AG08396 (cell line): Measurements from ENCODE around the gene PIGN.

Experiments
- DNase-seq: peaks from one replicate; pipeline ENCODE4 v3.0.0; 2012; ENCODE audit warnings: low spot score, mixed read lengths

Gene PIGN

GRCh38 chr18:62186774-62187542 is at the start of gene PIGN, which contains the start of gene RELCH:
TSS of gene PIGN (minus strand) at chr18:62187056. CDS start at chr18:62161353, 25,703 bp downstream.
TSS of gene RELCH (plus strand) at chr18:62187255. CDS start at chr18:62187506, 251 bp downstream.
- peak; percentile 97 for DNase-seq

- DNase-seq: no peak
Observed at GRCh38 chr18:62236252-62236651, 49.4 kb upstream of the PIGN start.

GRCh38 chr18:62226047-62226446 is 39.2 kb upstream of the PIGN start:
- DNase-seq: no peak

- DNase-seq: no peak
Observed at GRCh38 chr18:62224229-62224628, 37.4 kb upstream of the PIGN start.

- no peak for DNase-seq
Observed at GRCh38 chr18:62214790-62215189, 27.9 kb upstream of the PIGN start.

GRCh38 chr18:62211325-62211828 is 24.5 kb upstream of the PIGN start:
- DNase-seq: no peak

- DNase-seq: no peak
Observed at GRCh38 chr18:62210138-62210537, 23.3 kb upstream of the PIGN start.

- no peak for DNase-seq
Observed at GRCh38 chr18:62209046-62209445, 22.2 kb upstream of the PIGN start.

- DNase-seq: no peak
Observed at GRCh38 chr18:62206593-62206992, 19.7 kb upstream of the PIGN start.

- no peak for DNase-seq
Observed at GRCh38 chr18:62205824-62206223, 19.0 kb upstream of the PIGN start.

- no peak for DNase-seq
Observed at GRCh38 chr18:62201870-62202269, 15.0 kb upstream of the PIGN start.

GRCh38 chr18:62200121-62200914 is 13.5 kb upstream of the PIGN start:
- no peak for DNase-seq

- no peak for DNase-seq
Observed at GRCh38 chr18:62199629-62200028, 12.8 kb upstream of the PIGN start.

- no peak for DNase-seq
Observed at GRCh38 chr18:62198259-62198658, 11.4 kb upstream of the PIGN start.

GRCh38 chr18:62196980-62197379 is 10.1 kb upstream of the PIGN start:
- no peak for DNase-seq

GRCh38 chr18:62196079-62196478 is 9.2 kb upstream of the PIGN start:
- no peak for DNase-seq

- no peak for DNase-seq
Observed at GRCh38 chr18:62189208-62189607, 2.4 kb upstream of the PIGN start.

GRCh38 chr18:62187543-62188510 is 971 bp upstream of the PIGN start:
- DNase-seq: peak; percentile 29

GRCh38 chr18:62186499-62186773 is 420 bp downstream of the PIGN start:
- DNase-seq: no peak

GRCh38 chr18:62183578-62184195 is 3.2 kb downstream of the PIGN start:
- DNase-seq: peak; percentile 29

GRCh38 chr18:62182220-62182619 is 4.6 kb downstream of the PIGN start:
- no peak for DNase-seq

- DNase-seq: no peak
Observed at GRCh38 chr18:62179213-62179612, 7.6 kb downstream of the PIGN start.
